ENCODE data around the gene SDK1.
A peak's percentile ranks its signal among the peaks of the same experiment; 100 is the strongest.
"Not testable (repeated sequence)": the region's sequence is repeated elsewhere in the genome, so short reads cannot be mapped to it uniquely, and the experiment has no call there.

Gene SDK1

GRCh38 chr7:3683546-3684539 lies 382.8 kb downstream of the SDK1 start:
- DNase-seq, result no peak

- no peak for DNase-seq
Observed at GRCh38 chr7:3688071-3688470, 387.0 kb downstream of the SDK1 start.

GRCh38 chr7:3688842-3689241 lies 387.8 kb downstream of the SDK1 start:
- no peak for DNase-seq

GRCh38 chr7:3691478-3692158 lies 390.6 kb downstream of the SDK1 start:
- no peak for DNase-seq

GRCh38 chr7:3695602-3696001 lies 394.6 kb downstream of the SDK1 start:
- no peak for DNase-seq

GRCh38 chr7:3696113-3696512 lies 395.1 kb downstream of the SDK1 start:
- no peak for DNase-seq

- no peak for DNase-seq
Observed at GRCh38 chr7:3697472-3697871, 396.4 kb downstream of the SDK1 start.

- no peak for DNase-seq
Observed at GRCh38 chr7:3705258-3705657, 404.2 kb downstream of the SDK1 start.

- DNase-seq, result not testable (repeated sequence)
Observed at GRCh38 chr7:3706091-3706490, 405.0 kb downstream of the SDK1 start.

- DNase-seq, result no peak
Observed at GRCh38 chr7:3710122-3710521, 409.1 kb downstream of the SDK1 start.

- DNase-seq, result no peak
Observed at GRCh38 chr7:3710531-3710930, 409.5 kb downstream of the SDK1 start.

GRCh38 chr7:3712841-3713240 lies 411.8 kb downstream of the SDK1 start:
- no peak for DNase-seq

GRCh38 chr7:3721422-3721821 lies 420.4 kb downstream of the SDK1 start:
- no peak for DNase-seq

- DNase-seq, result peak; percentile 1
Observed at GRCh38 chr7:3722396-3722922, 421.4 kb downstream of the SDK1 start.

- no peak for DNase-seq
Observed at GRCh38 chr7:3725155-3726059, 424.4 kb downstream of the SDK1 start.

GRCh38 chr7:3730276-3730675 lies 429.2 kb downstream of the SDK1 start:
- no peak for DNase-seq

- DNase-seq, result no peak
Observed at GRCh38 chr7:3732395-3733005, 431.4 kb downstream of the SDK1 start.

- DNase-seq, result no peak
Observed at GRCh38 chr7:3733541-3734140, 432.6 kb downstream of the SDK1 start.

GRCh38 chr7:3738964-3739363 lies 437.9 kb downstream of the SDK1 start:
- no peak for DNase-seq

GRCh38 chr7:3739983-3740382 lies 438.9 kb downstream of the SDK1 start:
- DNase-seq, result no peak

- no peak for DNase-seq
Observed at GRCh38 chr7:3747467-3747866, 446.4 kb downstream of the SDK1 start.

GRCh38 chr7:3748389-3748788 lies 447.3 kb downstream of the SDK1 start:
- no peak for DNase-seq
